Suppressor macrophage treated with lipopolysaccharide for 4 hours (primary cell): ENCODE data around the gene PIK3C2G.

ENCODE experiments used
- DNase-seq: peaks from one replicate; pipeline ENCODE4 v3.0.0-alpha.2; 2020

Gene PIK3C2G

DNA sequence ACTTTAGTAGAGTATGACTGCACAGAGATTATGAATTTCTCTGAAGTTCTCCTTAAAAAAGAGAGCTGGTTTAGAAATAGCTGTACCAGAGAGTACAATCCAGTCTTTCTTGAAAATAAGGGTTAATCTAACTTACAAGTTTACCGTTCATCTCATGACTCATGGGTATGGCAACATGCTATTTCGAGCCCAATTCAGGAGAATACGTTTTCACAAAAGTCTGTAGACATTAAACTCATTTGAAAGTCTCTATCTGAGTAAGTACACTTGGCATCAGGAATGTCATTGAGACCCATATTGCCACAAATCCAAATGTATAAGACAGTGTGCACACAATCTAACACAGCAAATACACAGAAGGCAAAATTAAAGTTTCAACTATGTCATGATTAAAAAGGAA lies 160.5 kb downstream of the PIK3C2G start:
- DNase-seq, result no peak

GRCh38 chr12:18422871-18423270 lies 161.6 kb downstream of the PIK3C2G start:
- DNase-seq, result no peak

DNA sequence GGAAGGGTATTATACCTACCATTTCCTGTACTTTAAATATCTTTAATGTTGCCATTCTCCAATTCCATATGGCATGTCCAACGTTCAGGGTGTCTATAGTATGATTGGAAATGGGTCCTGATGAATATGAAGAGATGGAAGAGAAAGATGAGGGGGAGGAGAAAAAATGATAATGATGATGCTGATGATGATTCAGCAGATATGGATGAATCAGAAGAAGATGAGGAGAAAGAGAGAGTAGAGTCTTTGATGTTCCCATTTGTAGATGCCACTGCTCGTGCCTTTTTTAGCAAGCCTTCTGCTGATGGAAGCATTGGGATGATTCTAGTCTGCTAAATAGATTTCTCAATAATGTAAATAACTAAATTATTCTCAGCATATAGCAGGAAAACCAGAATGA lies 163.5 kb downstream of the PIK3C2G start:
- no peak for DNase-seq

GRCh38 chr12:18427520-18427919 lies 166.2 kb downstream of the PIK3C2G start:
- DNase-seq, result no peak

DNA sequence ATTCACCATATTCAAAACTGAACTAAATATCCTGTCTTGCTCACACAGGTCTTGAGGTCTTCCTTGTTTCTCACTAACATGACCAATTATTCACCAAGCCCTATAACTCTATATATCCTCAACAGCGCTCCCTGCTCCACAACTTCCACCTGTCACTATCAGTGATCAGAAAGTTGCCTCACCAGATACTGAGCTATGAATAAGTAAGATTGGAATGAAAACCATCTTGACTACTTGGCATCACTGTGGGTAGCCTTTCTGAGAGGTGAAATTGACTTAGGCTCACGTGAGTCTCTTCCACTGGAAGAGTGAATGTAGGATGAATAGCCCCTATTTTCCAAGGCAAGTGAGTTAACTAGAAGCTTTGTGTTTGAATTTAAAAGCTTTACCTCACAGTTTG lies 167.1 kb downstream of the PIK3C2G start:
- DNase-seq, result no peak

DNA sequence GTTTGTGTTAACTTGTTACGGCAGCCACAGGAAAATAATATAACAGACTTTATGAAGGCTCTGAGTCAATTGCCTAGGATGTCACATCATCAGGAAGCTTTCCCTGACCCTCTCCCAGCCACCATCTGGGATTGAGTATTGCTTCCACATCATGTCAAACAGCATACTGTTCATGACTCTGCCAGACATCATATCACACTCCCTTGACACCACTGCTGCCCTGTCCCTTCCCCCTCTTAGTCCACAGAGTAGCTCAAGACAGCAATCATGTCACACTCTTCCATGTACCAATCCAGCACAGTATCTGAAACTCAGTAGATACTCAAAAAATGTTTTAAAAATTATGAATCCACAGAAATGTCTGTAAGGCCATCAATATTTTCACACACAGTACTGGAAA lies 168.0 kb downstream of the PIK3C2G start:
- no peak for DNase-seq

DNA sequence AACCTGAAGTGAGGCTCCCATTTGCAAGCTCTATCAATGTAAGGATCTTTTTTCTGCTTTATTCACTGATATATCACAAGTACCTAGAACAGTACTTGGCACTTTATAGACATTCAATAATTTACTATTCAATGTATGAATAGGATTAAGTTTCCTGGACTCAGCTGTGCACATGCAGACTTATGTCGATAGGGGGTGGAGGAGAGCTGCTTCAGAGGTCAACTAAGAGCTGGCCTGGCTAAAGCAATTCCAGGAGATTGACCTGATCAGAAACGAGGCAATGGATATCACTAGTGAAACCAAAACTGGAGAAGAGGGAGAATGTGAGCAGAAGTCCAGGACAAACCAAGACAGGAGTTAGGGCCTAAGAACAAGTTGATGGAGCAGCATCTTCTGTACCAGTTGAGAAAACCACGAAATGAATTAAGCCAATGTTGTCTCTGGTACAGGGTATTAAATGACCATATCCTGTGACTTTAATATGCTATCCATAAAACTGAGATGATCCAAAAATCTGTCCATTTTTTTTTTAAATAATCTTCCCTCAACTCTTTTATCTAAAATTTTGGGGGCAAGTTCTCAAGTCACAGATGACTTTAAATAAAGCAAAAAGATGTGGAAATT lies 169.2 kb downstream of the PIK3C2G start:
- peak; percentile 35 for DNase-seq

GRCh38 chr12:18431771-18432170 lies 170.5 kb downstream of the PIK3C2G start:
- no peak for DNase-seq

- DNase-seq, result no peak
These were observed 170.9 kb downstream of the PIK3C2G start for GRCh38 chr12:18432206-18432605.

DNA sequence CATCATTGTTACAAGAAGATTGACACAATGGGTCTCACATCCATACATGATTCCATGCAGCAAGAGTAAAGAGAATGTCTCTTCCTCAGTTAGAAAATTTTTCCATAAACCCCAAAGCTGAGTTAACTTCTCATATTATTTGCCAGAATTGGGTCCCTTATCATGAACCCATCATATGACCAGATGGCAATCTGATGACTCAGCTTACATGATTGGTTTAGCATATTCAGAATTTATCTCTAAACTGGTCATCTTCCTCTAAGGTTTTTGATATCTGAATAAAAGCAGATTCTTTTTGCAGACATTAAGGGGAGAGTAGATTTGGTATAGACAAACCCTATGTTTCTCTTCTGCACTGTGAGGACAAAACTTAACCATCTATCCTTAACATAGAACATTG lies 174.9 kb downstream of the PIK3C2G start:
- DNase-seq, result no peak

GRCh38 chr12:18439541-18439940 lies 178.2 kb downstream of the PIK3C2G start:
- no peak for DNase-seq

DNA sequence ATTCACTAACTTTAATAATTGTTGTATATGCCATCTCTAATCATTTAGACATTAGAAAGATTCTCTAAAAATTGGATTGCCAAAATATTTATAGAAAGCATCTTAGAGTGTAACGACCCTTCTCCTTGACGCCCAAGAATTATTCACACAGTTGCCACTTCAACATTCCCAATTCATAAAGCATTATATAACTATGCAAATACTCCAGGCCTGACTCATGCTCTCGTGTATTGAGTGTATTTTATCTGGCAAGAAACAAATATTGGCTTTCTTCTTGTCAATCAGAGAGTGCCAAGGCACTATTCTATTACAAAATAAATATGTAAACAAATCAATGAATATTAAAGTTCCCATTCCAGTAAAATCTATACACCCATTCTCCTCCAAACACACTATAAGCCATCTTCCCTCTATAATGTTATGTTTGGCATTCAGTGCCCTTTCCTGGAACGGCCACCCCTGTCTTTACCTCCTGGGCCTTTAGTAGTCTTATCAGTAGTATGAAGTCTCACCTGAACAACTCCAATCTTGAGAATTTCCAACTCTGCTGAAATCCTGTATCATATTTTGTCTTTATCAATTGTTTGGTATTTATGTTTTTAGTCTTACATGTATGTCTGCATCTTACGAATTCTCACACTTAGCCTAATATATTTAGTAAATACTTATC lies 182.6 kb downstream of the PIK3C2G start:
- no peak for DNase-seq

DNA sequence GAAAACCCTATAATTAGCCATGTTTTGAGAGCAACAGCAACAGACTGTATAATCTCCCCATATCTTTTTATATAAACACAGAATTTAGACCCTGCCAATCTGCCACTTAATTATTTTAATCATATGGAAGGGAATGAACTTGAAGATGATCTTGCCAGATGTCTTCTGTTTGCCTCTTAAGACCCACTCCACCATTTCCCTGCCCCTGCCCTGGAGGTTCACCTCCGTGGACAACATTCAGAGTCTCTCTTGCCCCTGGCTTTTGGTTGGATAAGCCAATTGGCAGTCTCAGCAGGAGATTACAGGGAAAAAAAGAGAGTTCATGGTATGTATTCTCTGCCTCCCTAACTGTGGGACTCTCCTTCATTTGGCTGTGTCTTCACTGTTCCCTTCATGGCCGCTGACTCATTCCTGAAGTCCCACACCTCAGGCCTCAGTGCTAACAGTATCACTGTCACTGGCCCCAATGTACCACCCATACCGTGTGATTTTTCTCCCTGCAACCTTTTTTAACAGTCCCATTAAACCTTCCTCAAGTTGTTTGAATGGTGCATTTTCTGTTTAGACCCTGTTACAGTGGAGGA lies 184.8 kb downstream of the PIK3C2G start:
- DNase-seq, result no peak

GRCh38 chr12:18454330-18454729 lies 193.0 kb downstream of the PIK3C2G start:
- no peak for DNase-seq

DNA sequence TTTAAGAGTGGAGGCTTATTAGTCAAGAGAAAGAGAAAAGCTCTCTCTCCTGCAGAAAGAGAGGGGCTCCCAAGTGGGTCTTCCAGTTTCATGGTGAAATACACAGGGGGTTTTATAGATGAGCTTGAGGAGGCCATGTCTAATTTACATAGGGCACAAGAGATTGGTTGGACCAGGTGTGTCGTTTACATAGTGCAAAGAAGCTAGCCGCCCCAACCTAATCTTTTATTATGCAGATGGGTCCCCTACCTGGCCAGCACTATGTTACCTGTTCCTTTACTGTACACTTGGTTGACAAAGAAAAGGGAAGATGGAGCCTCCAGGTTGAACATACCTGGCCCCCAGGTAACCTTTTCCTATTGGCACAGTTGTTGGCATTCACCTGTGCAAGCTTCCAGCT lies 195.0 kb downstream of the PIK3C2G start:
- DNase-seq, result no peak

DNA sequence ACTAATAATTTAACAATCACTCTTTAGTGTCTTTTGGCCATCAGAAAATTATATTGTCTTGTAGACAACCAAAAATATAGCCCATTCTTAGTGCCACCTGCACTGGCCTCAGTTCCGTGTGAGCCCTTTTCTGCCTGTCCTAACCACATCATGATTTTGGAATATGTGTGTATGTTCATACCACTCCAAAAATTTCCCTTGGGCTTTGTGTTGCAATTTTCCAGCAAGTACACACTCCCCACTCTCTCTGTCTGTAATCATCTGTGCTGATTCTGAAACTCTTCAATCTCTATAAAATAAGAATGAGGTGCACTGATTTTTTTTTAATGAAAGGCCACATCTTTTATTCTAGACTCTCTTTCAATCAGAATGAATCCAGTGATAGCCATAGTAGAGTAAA lies 196.0 kb downstream of the PIK3C2G start:
- DNase-seq, result no peak

GRCh38 chr12:18461758-18462157 lies 200.4 kb downstream of the PIK3C2G start:
- no peak for DNase-seq

DNA sequence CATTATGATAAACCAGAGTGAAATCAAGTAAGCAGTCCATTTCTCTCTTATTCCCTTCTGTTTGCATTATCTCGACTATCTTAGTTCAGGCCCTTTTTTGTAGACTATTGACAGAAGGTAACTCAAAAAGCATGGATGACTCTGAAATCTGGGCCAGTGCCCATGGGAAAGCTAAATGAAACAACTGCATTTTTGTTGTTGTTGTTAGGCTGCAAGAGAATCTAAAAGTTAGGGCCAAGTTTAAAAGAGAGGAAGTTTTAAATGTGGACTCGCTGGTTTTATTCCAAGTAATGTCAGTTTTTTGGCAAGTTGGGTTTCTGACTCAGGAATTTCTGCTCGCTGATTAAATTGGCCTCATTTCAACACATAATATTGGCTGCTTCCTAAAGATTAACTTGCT lies 201.1 kb downstream of the PIK3C2G start:
- no peak for DNase-seq

DNA sequence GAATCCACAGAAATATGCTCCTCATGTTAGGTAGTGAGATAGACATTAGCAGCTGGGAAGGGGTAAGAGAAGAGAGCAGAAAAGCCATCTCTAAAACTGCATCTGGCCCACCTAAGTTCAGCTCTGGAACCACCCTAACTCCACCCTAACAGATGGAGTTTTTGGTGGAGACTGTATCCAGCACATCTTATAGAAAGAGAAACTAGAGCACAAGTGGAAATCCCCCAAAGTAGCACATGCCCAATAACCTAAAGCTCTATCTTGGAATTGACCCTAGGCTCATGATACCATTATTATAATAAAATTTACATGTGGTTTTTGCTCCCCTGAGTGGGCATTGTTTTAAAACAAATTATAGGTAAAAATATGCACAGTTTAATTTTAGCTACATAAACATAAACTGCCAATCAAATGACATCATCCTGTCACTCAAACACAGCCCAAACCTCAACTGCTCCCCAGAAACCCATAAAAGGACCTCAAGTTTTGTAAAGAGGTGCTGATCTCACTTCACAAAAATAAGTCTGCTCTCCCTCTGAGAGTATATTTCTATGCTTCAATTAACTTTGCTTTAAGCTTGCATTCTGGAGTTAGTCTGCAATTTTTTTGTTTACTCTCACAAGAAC lies 206.4 kb downstream of the PIK3C2G start:
- DNase-seq, result no peak

DNA sequence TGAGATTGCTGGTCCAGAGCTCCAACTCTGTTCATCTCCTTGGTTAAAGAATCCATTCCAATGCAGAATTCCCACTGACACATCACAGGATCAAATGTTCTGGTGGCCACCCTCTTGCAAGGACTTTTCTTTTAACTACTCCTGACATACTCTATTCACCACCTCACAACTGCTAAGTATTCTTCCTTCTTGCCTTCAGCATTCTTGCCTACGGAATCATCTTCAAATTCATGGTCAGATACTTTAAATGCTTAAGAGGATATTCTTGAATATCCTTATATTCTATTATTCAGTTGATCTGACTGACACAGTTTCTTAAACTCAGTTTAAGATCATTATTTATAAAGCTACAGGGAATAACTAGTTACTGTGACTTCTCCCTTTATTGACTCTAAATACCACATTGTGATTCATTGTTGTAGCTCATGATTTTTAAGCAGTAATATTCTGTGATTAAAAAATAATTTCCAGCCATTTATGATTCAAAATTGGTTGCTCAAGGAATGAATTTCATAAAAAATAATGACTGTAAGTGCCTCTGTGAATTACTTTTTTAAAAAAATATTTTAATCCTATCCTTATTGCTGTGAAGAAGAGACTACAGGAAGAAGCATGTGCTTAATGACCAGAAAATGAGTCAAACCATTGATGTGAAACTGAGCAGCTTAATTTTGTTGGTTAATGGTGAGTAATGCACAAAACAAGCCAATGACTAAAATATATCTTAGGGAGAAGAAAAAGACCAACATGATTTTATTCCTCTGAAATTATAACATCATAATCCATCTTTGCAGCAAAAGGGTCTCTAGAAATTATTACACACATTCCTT lies 207.1 kb downstream of the PIK3C2G start:
- DNase-seq, result no peak

DNA sequence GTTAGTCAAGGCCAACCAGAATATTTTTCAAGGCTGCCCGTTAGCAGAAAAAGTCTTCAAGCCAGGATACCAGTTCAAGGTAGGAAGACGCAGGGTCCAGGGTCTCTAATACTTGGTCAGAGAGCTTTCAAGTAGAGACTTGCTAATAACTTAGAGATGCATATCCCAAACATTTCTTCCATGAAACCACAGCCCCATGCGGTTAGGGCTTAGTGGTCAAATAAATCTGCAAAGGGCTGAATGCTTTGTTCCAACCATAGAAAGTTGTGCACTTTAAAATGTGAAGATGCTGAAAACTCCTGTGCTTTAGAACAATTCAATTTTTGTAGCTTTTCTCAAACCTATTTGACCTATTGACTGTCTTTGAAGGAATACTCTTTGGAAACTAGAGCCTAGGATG lies 208.9 kb downstream of the PIK3C2G start:
- no peak for DNase-seq

DNA sequence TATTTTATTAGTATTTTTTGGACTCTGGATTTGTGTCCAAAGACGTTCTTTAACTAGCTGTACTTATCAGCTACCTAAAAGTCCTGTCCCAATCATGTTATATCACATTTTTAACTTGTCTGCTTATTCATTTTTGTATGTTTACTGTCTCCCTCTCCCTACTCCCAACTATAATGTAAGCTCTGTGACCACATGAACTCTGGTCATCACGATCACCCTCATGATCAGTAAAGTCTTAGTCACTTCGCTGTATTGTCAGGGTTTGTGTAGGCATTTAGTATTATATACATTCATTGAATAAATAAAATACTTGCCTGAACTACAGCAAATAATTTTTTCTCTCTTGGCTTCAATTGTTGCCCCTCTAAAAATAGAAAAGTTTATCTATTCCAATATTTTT lies 211.0 kb downstream of the PIK3C2G start:
- DNase-seq, result no peak

DNA sequence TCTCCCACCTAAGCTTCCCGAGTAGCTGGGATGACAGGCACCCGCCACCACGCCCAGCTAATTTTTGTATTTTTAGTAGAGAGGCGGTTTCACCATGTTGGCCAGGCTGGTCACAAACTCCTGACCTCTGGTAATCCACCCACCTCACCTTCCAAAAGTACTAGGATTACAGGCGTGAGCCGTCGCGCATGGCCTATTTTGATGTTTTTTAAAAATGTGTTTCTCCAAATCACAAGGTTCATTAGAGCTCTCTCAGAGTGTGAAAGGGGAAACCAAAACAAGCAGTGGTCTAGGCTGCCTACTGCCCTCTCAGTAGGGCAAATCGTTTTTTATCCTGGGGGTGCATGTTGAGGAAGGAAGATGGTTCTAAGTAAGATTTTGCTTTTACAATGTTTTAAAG lies 211.5 kb downstream of the PIK3C2G start:
- no peak for DNase-seq
